Muscle layer of colon (tissue), 2 donors: ENCODE data around the gene NCS1.

ENCODE experiments used
- H3K27ac ChIP-seq: one replicate; pipeline ENCODE4 v1.7.0; 2013; ENCODE audit warnings: low read depth, mild to moderate bottlenecking, low read length, moderate library complexity
- H3K27me3 ChIP-seq, 2 donors: one replicate each; pipeline ENCODE4 v1.7.0; 2013; ENCODE audit warnings: low read length in 2 of 2, mild to moderate bottlenecking in 2 of 2; ENCODE audit not compliant: insufficient read depth in 2 of 2, control insufficient read depth in 1 of 2
- H3K36me3 ChIP-seq: one replicate; pipeline ENCODE4 v1.7.0; 2013; ENCODE audit warnings: mild to moderate bottlenecking, low read length; ENCODE audit not compliant: insufficient read depth
- H3K4me1 ChIP-seq: one replicate; pipeline ENCODE4 v1.7.0; 2013; ENCODE audit warnings: mild to moderate bottlenecking, low read length; ENCODE audit not compliant: insufficient read depth
- H3K4me3 ChIP-seq, 2 donors: one replicate each; pipeline ENCODE4 v1.7.0; 2013; ENCODE audit warnings: low read length in 2 of 2, low read depth in 1 of 2, mild to moderate bottlenecking in 1 of 2, moderate library complexity in 1 of 2
- H3K9ac ChIP-seq: one replicate; pipeline ENCODE4 v1.7.0; 2013; ENCODE audit warnings: low read length
- H3K9me3 ChIP-seq: one replicate; pipeline ENCODE4 v1.7.0; 2013; ENCODE audit warnings: mild to moderate bottlenecking, low read length
- donor health status: abdominal sarcoma.
- donor health status: Adenocarcinoma of cecum.

The NCS1 gene

DNA sequence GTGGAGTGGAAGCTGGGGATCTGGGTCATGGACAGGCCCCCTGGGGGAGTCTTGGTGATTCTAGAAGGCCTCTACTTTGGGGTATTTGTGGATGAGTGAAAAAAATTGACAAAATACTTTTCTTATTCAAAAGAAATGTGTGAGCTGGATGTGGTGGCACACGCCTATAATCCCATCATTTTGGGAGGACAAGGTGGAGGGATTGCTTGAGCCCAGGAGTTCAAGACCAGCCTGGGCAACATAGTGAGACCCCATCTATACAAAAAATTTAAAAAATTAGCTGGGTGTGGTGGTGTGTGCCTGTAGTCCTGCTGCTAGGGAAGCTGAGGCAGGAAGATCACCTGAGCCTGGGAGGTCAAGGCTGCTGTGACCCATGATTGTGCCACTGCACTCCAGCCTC lies 6.6 kb upstream of the NCS1 start:
- Histone ChIP-seq H3K27me3 (no peaks in the 10 kb centered on the region), H3K4me1 (no peaks in the 10 kb centered on the region), H3K4me3 (no peak overlapping the region), H3K27ac (no peak overlapping the region), H3K36me3 (no peaks in the 10 kb centered on the region), H3K9ac (no peak overlapping the region), H3K9me3 (no peaks in the 10 kb centered on the region)

DNA sequence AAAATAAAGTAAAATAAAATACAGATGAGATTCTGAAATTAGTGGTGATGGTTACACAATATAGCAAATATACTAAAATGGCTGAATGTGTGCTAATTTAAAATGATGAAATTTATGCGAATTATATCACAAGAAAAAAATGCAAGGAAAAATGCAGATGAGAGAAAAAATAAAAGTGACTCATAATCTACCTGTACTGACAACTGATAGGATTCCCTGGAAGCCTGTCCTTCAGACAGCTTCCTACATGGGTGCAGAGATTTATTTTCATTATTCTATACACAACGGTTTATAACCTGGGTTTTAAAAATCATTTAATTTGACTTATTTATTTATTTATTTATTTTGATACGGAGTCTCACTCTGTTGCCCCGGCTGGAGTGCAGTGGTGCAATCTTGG lies 5.8 kb upstream of the NCS1 start:
- H3K9me3 ChIP-seq: no peaks in the 10 kb centered on the region
- peaks cover 3% of the 10 kb centered on the region for H3K4me1 ChIP-seq
- no peaks in the 10 kb centered on the region for H3K36me3 ChIP-seq
- H3K27me3 ChIP-seq: no peaks in the 10 kb centered on the region
- no peak overlapping the region for H3K27ac ChIP-seq
- no peak overlapping the region for H3K4me3 ChIP-seq
- H3K9ac ChIP-seq: no peak overlapping the region

DNA sequence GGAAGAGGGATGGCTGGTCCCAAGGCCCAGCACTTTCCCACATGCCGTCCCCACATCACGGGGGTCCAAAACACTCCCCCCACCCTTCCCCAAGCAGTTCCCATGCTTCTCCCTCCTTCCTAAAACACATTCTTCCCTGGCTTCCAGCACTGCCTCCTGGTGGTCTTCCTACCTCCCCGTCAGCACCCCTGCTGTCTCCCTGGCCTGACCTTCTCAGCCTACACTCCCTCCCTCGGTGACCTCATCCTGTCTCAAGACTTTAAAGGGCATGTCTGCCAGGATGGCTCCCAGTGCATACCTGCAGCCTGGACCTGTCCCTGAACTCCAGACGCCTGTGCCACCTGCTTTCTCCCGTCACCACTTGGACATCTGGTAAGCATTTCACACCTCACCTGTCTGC lies 4.3 kb upstream of the NCS1 start:
- no peaks in the 10 kb centered on the region for H3K9me3 ChIP-seq
- peaks cover 7% of the 10 kb centered on the region for H3K4me1 ChIP-seq
- H3K27me3 ChIP-seq: no peaks in the 10 kb centered on the region
- H3K9ac ChIP-seq: no peak overlapping the region
- H3K4me3 ChIP-seq: no peak overlapping the region
- H3K36me3 ChIP-seq: no peaks in the 10 kb centered on the region
- H3K27ac ChIP-seq: no peak overlapping the region

DNA sequence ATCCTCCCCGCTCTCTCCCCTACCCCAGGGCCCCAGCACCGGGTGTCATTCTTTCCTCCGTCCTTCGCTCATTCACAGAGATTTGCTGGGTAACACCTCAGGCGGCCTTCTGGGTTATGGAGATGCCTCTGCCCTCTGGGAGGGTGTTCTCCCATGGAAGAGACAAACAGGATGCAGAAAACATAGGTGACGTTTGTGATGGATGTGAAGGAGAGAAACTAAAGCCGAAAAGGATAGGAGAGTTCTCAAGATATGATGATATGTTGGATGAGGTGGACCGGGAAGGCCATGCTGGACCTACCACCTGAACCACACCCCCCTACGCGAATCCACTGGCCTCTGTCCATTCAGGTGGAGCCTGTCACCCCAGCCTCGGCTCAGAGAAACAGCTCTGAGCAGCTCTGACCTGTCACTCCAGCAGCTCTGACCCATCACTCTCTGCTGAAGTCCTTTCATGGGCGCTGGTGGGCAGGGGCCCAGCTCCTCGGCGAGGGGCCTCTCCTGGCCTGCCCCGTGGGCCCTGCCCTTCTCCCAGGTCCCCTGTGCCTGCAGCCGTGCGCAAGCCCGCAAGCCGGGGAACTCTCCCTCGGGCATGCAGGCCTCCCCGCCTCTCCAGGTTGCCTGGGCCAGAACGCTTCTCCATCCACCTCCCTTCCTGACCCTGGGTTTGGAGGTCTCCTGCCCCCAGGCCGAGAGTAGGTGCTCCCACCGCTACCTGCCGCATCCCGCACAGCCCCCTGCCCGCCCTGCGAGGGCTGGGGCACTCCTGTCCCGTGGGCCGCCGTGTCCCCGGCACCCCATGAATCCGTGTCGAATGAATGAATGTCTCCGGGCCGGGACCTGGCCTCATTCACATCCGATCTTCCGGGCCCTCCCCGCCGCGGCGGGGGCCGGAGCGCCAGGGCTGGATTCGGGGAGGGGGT lies 717 bp upstream of the NCS1 start:
- peak overlapping the region; percentile 31 to 50 for H3K4me3 ChIP-seq
- H3K27me3 ChIP-seq: no peaks in the 10 kb centered on the region
- peak overlapping the region; percentile 63 for H3K27ac ChIP-seq
- H3K9me3 ChIP-seq: no peaks in the 10 kb centered on the region
- no peaks in the 10 kb centered on the region for H3K36me3 ChIP-seq
- H3K9ac ChIP-seq: no peak overlapping the region
- peaks cover 35% of the 10 kb centered on the region for H3K4me1 ChIP-seq

DNA sequence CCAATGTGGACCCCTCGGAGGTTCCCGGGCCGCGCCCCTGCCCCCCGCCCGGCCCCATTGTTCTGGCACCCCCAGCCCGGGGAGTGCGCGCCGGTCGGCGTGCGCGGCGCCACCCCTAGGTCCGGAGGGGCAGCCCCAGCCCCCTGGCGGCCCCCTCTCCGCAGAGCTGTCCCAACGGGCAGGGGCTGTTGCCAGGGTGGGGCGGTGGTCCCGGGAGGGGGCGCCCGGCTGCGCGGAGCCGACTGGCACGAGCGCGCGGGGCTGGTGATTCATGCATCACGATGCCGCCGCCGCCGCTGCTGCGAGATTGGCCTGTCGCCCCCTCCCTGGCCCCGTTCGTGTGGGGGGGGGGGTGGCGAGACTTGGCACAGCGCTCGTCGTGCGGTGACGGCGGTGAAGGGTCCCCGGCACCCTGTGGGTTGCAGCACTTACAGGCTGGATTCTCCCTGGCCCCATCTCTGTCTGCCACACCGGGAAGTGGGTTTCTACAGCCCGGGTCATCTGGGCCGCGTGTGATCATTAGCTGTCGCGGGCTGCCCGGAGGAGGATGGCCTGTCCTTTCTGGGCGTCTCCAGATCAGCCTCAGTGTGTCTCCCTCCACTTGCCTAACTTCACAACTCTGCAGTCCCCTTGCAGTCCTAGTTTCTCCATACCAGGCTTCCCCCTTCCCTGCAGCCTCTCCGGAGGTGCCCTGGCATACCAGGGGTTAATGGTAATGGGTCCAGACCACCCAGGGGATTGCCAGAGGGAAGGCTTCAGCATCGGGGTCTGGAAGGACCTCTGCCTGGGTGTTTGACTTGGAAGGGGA lies 858 bp downstream of the NCS1 start:
- Histone ChIP-seq H3K9ac (peak overlapping the region; percentile 97), H3K4me1 (peaks cover 49% of the 10 kb centered on the region), H3K27me3 (no peaks in the 10 kb centered on the region), H3K36me3 (no peaks in the 10 kb centered on the region), H3K4me3 (peak overlapping the region; percentile 73 to 92), H3K27ac (peak overlapping the region; percentile 92), H3K9me3 (no peaks in the 10 kb centered on the region)

DNA sequence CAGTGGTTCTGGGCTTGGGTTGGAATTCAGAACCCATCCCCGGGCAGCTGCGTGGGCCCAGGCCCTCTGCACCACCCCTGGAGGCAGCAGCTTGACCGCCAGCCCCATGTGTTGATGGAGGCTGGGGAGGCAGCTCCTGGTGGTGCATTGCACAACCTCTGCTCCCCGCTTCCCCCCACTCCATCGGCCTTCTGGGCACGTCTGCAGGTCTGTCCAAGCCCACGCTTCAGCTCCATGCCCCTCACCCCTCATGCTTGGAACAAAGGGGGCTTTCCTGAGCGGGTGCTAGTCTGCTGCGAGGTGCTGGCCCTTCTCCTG lies 1.4 kb downstream of the NCS1 start:
- Histone ChIP-seq H3K36me3 (no peaks in the 10 kb centered on the region), H3K9me3 (no peaks in the 10 kb centered on the region), H3K4me1 (peaks cover 54% of the 10 kb centered on the region), H3K9ac (peak overlapping the region; percentile 97), H3K4me3 (peak overlapping the region; percentile 73 to 92), H3K27me3 (no peaks in the 10 kb centered on the region), H3K27ac (peak overlapping the region; percentile 92)

DNA sequence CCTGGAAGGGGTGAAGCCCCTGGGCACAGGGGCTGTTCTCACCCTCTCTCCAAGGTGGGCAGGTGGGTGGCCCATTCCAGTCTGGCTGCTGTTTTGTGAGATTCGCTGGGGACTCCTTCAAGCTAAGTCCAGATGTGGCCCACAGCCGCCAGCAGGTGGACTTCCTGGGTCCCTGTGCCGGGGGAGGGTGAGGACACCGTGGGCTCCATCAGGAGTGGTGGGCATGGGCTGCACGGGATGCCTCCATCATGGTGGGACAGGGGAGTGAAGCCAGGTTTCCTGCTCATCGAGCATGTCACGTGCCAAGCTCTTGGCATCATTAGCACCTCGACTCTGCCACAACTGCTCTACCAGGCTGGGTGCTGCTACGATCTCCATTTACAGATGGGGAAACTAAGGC lies 1.8 kb downstream of the NCS1 start:
- Histone ChIP-seq H3K36me3 (no peaks in the 10 kb centered on the region), H3K27ac (peak overlapping the region; percentile 92)

DNA sequence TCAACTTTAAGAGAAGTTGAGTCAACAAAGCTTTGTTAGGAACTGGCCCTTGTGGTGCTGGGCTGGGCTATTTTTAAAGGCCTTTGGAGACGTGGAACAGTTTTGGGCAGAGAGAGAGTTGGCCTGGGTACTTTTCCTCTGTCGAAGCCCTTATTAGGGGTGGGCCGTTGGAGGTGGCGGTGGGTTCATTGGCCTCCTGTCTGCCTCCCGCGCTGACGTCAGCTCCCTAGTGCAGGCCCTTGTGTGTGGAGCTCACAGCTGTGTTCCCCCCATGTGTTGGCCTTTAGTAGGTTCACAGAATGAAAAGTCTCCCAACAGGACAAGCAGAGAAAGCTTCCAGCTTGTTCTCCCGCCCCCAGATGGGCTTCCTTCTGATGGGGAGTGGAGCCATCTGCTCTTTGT lies 2.7 kb downstream of the NCS1 start:
- peak overlapping the region; percentile 92 for H3K27ac ChIP-seq
- H3K4me3 ChIP-seq: peak overlapping the region in 1 of 2 donors; percentile 29
- H3K9me3 ChIP-seq: no peaks in the 10 kb centered on the region
- peak overlapping the region; percentile 97 for H3K9ac ChIP-seq
- peaks cover 64% of the 10 kb centered on the region for H3K4me1 ChIP-seq
- no peaks in the 10 kb centered on the region for H3K36me3 ChIP-seq
- no peaks in the 10 kb centered on the region for H3K27me3 ChIP-seq

More for the DNA sequence above, 1.8 kb downstream of the NCS1 start:
- peak overlapping the region; percentile 97 for H3K9ac ChIP-seq
- no peaks in the 10 kb centered on the region for H3K9me3 ChIP-seq
- H3K4me3 ChIP-seq: peak overlapping the region; percentile 73 to 92
- peaks cover 55% of the 10 kb centered on the region for H3K4me1 ChIP-seq
- no peaks in the 10 kb centered on the region for H3K27me3 ChIP-seq

DNA sequence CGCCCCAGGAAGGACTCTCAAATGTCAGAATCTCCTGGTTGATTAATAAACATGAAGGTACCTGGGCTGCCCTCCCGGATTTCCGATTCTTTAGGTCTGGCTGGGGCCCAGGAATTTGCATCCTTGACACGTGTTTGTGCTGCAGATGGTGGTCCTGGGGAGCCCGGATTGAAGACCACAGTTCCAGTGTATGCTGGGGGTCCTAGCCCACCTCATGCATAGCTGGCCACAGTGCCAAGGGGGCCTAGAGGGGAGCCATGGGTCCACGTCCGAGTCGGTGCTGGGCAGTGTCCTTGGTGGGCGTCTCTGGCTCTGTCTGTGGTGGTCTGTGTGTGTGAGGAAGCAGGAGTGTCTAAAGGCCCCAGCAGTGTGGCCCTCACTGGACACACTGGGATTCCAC lies 3.2 kb downstream of the NCS1 start:
- Histone ChIP-seq H3K27me3 (no peaks in the 10 kb centered on the region), H3K27ac (peak overlapping the region; percentile 92), H3K4me3 (peak overlapping the region in 1 of 2 donors; percentile 29), H3K9me3 (no peaks in the 10 kb centered on the region), H3K9ac (peak overlapping the region; percentile 81), H3K4me1 (peaks cover 68% of the 10 kb centered on the region), H3K36me3 (no peaks in the 10 kb centered on the region)

DNA sequence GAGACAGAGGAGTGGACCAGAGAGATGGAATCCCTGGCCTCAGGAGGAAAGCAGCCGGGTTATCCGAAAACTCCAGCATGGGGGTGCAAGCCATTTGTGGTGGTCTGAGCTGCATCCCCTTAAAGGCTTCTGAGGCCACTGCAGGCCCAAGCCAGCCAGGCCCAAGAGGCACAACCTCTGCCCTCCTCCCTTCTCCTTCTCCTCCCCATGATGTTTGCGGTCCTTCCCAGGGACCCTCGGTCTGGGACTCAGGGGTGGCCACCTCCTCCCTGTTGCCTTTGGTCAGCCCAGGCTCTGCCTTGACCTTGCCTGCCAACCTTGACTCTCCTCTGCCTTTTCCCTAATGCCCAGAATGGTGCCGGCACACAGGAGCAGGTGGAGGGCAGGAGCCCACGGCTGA lies 4.6 kb downstream of the NCS1 start:
- Histone ChIP-seq H3K9ac (no peak overlapping the region), H3K27ac (peak overlapping the region; percentile 92), H3K9me3 (no peaks in the 10 kb centered on the region), H3K4me3 (no peak overlapping the region), H3K4me1 (peaks cover 74% of the 10 kb centered on the region), H3K27me3 (no peaks in the 10 kb centered on the region), H3K36me3 (peaks cover 6% of the 10 kb centered on the region)

DNA sequence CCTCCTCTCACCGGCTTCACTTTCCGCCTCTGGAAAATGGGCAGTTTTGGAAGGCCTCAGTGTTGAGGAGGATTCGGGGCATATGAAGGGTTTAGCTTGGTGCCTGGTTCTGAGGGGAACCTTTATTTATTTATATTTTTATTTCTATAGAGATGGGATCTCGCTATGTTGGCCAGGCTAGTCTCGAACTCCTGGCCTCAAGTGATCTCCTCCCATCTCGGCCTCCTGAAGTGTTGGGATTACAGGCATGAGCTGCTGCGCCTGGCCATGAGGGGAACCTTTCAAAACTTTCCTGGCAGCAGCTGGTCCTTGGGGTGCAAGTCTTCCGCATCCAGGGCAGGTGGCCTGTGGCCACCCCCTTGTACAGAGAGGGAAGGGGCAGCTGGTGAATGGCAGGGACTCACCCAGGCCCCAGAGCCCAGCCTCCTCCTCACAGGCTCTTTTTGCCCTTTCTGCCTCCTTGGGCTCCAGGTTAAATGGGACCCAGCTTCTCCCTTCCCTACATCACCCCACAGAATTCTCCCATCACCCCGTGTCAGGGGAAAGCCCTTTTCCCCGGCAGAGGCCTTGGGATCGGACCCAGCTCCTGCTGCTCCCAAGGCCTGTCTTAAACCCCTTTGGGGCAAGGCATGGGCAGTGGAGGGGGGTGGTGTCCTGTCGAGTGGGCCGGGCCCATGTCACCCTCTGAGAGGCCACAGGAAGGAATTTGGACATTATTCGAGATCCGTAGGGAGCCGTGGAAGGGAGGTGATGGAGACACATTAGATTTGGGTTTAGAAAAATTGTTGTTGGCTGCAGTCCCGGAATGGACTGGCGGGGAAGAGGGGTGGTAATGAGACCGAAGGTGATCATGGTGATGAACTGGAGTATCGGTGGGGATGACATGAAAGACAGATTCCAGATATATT lies 5.9 kb downstream of the NCS1 start:
- Histone ChIP-seq H3K27me3 (no peaks in the 10 kb centered on the region), H3K9me3 (no peaks in the 10 kb centered on the region), H3K36me3 (peaks cover 6% of the 10 kb centered on the region), H3K27ac (peak overlapping the region; percentile 92), H3K4me1 (peaks cover 86% of the 10 kb centered on the region), H3K9ac (no peak overlapping the region), H3K4me3 (no peak overlapping the region)
